Psoas muscle (tissue), 8 donors: ENCODE measurements around the gene TPD52L2. TPM values are rescaled to one million over a fixed set of nuclear protein-coding genes. Genes with fewer than 3 reads are reported as not detected.
A peak's percentile ranks its signal among the peaks of the same experiment; 100 is the strongest.

ENCODE experiments used
- ATAC-seq, 4 donors: fragments of 200-7000 bp; cut with Tn5 transposase; one replicate each; pipeline ENCODE4 v1.9.1; 2020; ENCODE audit warnings: moderate library complexity in 3 of 4, mild to moderate bottlenecking in 2 of 4
- DNase-seq, 2 donors: peaks; one replicate each; pipeline ENCODE4 v3.0.0-alpha.2; 2020
- H3K27ac ChIP-seq: fragments of 200-600 bp; one replicate; pipeline ENCODE4 v1.8.0; 2022
- H3K27me3 ChIP-seq, 3 donors: fragments of 200-600 bp in 1 of 3; one replicate each; pipeline versions ENCODE4 v1.6.1 to v1.8.0; 2013 to 2022; ENCODE audit warnings: low read length in 2 of 3, mild to moderate bottlenecking in 2 of 3, moderate library complexity in 1 of 3; ENCODE audit not compliant: insufficient read depth in 3 of 3
- H3K36me3 ChIP-seq, 2 donors: fragments of 200-600 bp in 1 of 2; one replicate each; pipeline versions ENCODE4 v1.6.1 to v1.8.0; 2013 to 2022; ENCODE audit warnings: low read depth in 1 of 2, mild to moderate bottlenecking in 1 of 2, moderate library complexity in 1 of 2; ENCODE audit not compliant: insufficient read depth in 1 of 2
- H3K4me1 ChIP-seq: fragments of 200-600 bp; one replicate; pipeline ENCODE4 v1.8.0; 2022
- H3K4me3 ChIP-seq: fragments of 200-600 bp; one replicate; pipeline ENCODE4 v1.8.0; 2022; ENCODE audit warnings: mild to moderate bottlenecking
- H3K9me3 ChIP-seq: fragments of 200-600 bp; one replicate; pipeline ENCODE4 v1.8.0; 2022
- WGBS, 3 donors: extraction: QIAGEN DNeasy Blood & Tissue Kit; methylation state at CpG; one replicate each; pipeline versions ENCODE4 v1.1.6 to v1.1.7; 2013; 5-methylcytosine and 5-hydroxymethylcytosine counted together
- intact Hi-C, 2 donors: fragments of 100-400 bp; cut with DNase I; formaldehyde crosslinking; loops; one replicate each; pipeline versions ENCODE4 v1.11.0 to v1.14.2; 2022
- polyA plus RNA-seq, 3 donors: library from polyadenylated mRNA; stranded (reverse); fragments of 200-250 nt; gene quantifications; one replicate each; pipeline ENCODE4 v1.2.3, GENCODE V29; 2013
- total RNA-seq, 4 donors: library from RNA; stranded (reverse); fragmentation: NEBNext Ultra II Directional in 2 of 4; extraction: Animal tissue kit (Norgen Biotek cat#: 25700) in 2 of 4; gene quantifications; one replicate each; pipeline versions ENCODE4 v1.2.1 to v1.2.4, GENCODE V29; 2021 to 2023
- TF ChIP-seq, protein P1 (sequence below): fragments of 200-600 bp; IDR thresholded peaks from one replicate; pipeline ENCODE4 v1.8.0; 2022; ENCODE audit warnings: antibody characterized with exemption
- donor health status: healthy with polysubstance abuse.
- donor health status: DM: no; HTN: no; CAD: no; lungs with moderate emphysema.
- donor health status: Bipolar disorder and iron deficiency.
- donor health status: healthy.
- donor health status: DM: yes; HTN: yes; CAD: no.
- donor health status: DM: no; HTN: no; CAD: no.
- donor health status: DM: no; HTN: no; CAD: no.
- donor health status: DM: yes; HTN: yes; CAD: no.

The TPD52L2 gene
- total and polyA plus RNA-seq, 7 donors = 40.7 to 152 (median 55.8) TPM

DNA sequence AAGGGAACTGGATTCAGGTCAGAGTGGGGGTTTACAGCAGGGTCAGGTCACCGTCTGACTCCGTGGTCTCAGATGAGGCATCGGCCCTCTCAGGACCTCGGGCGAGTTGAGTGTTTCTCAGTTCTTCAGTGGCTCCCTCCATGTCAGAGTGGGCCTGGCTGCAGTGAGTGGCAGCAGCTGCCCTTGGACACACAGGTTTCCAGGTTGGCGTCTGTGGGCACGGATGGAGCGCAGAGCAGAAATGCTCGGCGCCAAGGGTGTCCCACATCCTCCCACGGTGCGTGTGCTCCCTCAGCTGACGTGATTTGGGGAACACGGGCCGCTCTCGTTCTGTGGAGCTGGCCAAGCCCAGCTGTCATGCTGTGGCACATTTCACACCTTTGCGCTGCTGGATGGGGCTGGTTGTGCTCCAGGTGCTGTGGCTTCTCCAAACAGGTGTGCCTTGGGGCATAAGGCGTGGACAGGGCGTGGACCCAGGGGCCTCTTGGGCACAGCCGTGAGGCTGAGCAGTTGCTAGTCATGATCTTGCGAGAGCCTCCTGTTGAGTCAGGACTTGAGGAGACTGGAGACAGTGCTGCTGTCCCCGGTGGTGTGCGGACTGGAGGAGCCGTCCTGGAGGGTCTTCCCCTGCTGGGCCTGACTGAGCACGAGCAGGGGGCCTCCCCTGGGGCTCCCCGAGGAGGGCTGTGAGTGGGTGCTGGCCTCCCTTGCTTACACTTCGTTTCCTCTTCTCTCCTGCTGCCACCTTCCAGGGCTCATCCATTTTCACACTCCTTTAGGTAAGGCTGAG is 20.4 kb downstream of the TPD52L2 start:
- no peaks in the 10 kb centered on the region for H3K27me3 ChIP-seq
- H3K27ac ChIP-seq = peak overlapping the region; percentile 79
- TF ChIP-seq, protein P1, sequence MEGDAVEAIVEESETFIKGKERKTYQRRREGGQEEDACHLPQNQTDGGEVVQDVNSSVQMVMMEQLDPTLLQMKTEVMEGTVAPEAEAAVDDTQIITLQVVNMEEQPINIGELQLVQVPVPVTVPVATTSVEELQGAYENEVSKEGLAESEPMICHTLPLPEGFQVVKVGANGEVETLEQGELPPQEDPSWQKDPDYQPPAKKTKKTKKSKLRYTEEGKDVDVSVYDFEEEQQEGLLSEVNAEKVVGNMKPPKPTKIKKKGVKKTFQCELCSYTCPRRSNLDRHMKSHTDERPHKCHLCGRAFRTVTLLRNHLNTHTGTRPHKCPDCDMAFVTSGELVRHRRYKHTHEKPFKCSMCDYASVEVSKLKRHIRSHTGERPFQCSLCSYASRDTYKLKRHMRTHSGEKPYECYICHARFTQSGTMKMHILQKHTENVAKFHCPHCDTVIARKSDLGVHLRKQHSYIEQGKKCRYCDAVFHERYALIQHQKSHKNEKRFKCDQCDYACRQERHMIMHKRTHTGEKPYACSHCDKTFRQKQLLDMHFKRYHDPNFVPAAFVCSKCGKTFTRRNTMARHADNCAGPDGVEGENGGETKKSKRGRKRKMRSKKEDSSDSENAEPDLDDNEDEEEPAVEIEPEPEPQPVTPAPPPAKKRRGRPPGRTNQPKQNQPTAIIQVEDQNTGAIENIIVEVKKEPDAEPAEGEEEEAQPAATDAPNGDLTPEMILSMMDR = no peak
- no peaks in the 10 kb centered on the region for H3K9me3 ChIP-seq
- peaks cover 15% of the 10 kb centered on the region for H3K4me1 ChIP-seq
- peaks cover 0 to 83% of the 10 kb centered on the region in 2 donors for H3K36me3 ChIP-seq
- intact Hi-C loops = no loop called here
- WGBS, 3 donors = 90 to 91% (median 90%) methylated on average over 26 to 27 of the region's 27 CpGs
- H3K4me3 ChIP-seq = no peak overlapping the region
- no peak for DNase-seq
- peak in 1 of 4 donors; percentile 1 for ATAC-seq

DNA sequence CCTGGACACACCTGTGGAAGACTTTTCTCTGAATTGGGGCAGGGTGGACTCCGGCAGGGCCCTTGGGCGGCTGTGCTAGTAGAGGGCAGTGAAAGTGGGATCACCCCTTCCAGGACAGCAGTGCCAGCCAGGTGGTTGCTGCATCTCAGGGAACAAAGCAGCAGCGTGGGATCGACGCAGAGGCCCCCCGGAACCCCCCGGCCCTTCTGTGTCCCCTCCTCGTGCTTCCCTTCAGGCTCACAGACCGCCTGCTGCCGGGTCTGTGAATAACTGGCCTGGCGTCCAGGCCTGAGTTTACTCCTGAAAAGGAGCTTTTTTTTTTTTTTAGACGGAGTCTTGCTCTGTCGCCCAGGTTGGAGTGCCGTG is 21.0 kb downstream of the TPD52L2 start:
- Histone ChIP-seq H3K27me3 (no peaks in the 10 kb centered on the region), H3K4me1 (peaks cover 15% of the 10 kb centered on the region), H3K9me3 (no peaks in the 10 kb centered on the region), H3K4me3 (no peak overlapping the region), H3K36me3 (peaks cover 0 to 83% of the 10 kb centered on the region in 2 donors), H3K27ac (no peak overlapping the region)
- ATAC-seq (no peak), DNase-seq (no peak)
- intact Hi-C loops = no loop called here
- TF ChIP-seq, protein P1 = no peak
- WGBS, 3 donors = 94 to 96% (median 94%) methylated on average over 11 to 14 of the region's 14 CpGs

DNA sequence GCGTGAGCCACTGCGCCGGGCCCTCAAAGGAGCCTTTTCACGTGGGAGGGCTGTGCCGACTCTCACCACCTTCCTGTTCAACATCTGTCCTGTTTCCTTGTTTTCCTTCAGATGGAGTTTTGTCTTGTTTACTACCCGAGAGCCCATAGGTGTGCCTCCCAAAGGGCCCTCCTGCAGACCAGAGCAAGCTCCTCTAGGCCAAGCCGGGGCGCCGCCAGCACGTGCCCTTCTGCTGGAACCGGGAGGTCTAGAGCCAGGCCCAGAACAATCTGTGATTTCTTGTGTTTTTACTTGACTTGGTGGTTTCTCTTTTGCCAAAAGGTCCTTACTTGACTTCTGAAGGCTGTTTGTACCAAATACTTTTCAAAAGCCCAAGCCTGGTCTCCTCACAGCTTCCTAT is 21.9 kb downstream of the TPD52L2 start:
- Histone ChIP-seq H3K4me1 (peaks cover 15% of the 10 kb centered on the region), H3K9me3 (no peaks in the 10 kb centered on the region), H3K27me3 (no peaks in the 10 kb centered on the region), H3K27ac (no peak overlapping the region), H3K36me3 (peaks cover 0 to 85% of the 10 kb centered on the region in 2 donors), H3K4me3 (no peak overlapping the region)
- WGBS, 3 donors = 94% methylated on average over 11 of the region's 11 CpGs
- intact Hi-C loops = no loop called here
- TF ChIP-seq, protein P1 = no peak
- DNase-seq (no peak), ATAC-seq (no peak)

DNA sequence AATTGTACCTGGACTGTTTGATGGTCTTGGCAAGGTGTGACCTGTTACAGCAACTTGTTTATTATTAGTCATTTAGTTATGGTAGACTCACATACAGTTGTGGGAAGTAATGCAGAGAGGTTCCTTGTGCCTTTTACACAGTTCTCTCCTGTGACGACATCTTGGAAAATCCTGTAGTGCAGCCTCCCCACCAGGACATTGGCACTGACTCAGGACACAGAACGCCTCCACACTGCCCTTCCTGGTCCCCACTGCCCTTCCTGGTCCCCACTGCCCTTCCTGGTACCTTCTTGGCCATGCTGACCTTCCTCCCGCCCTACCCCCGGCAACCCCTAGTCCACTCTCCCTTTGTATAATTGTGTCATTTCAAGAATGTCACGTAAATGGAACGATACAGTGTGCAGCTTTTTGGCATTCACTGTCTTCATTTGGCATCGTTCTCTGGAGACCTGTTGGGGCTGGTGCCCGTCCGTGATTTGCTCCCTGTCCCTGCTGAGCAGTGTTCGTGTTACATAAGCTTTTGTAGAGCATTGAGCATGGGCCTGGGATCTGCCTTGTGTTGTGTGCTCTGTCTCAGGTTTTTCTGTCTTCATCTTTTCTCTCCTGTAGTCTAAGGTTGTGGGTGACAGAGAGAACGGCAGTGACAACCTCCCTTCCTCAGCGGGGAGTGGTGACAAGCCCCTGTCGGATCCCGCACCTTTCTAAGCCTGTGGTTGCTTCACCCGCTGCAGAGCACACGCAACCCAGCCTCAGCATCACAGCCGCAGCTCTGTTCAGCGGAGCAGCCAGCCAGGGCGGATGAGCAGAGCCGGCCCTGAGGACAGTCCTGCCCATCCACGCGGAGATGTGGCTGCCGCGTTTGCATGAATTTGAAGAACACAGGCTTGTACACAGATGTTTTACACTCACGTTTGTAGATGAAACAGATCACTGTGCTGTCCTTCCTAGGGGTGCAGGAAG is 24.5 kb downstream of the TPD52L2 start:
- peaks cover 10% of the 10 kb centered on the region for H3K4me1 ChIP-seq
- WGBS, 3 donors = 85 to 88% (median 86%) methylated on average over 25 of the region's 25 CpGs
- intact Hi-C loops = no loop called here
- H3K9me3 ChIP-seq = no peaks in the 10 kb centered on the region
- DNase-seq (no peak), ATAC-seq (no peak)
- no peaks in the 10 kb centered on the region for H3K27me3 ChIP-seq
- H3K4me3 ChIP-seq = no peak overlapping the region
- no peak overlapping the region for H3K27ac ChIP-seq
- TF ChIP-seq, protein P1 = no peak
- H3K36me3 ChIP-seq = peaks cover 0 to 65% of the 10 kb centered on the region in 2 donors
